Measurements from ENCODE around the gene HS6ST1.

HS6ST1 gene

DNA sequence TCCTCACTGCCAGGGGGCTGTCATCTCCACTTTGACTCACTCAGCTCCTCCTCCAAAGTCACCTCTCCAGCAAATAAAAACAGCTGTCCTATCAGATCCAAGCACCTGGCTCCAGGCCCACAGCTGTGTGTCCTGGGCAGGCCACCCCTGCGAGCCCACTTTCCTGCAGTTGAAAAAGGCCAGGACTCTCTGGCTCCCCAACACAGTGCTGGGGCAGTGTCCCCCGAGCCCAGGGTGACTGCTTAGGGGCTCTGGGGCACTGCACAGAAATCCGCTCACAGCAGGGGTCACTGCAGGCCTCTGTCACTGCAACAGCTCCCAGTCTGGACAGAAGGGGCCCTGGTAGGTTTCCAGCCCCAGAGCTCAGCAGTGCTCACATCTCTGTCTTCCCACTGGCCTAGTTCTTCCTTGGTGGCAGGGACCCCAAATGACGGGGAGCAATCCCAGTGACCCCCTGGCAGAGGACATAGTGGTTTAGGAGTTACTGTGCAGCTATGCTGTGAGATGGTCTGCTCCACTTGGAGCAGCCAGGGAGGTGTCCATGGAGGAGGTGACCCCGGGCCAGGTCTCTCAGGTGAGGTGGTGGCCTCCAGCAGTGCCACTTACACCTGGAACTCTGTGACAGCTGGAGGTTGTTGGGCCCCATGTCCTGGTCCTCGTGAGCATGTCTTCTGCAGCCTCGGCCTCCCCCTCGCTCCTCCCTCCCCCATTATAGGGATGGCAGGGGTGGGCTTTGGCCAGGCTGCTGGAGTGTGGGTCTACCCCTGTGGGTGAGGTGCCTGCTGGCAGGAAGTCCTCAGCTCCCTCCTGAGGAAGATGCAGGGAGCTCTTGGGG, 35.5 kb downstream of the HS6ST1 start:
- no peak overlapping the region for H3K4me3 ChIP-seq (ENCODE audit: low read depth, low read length)
- TF ChIP-seq, protein P1, sequence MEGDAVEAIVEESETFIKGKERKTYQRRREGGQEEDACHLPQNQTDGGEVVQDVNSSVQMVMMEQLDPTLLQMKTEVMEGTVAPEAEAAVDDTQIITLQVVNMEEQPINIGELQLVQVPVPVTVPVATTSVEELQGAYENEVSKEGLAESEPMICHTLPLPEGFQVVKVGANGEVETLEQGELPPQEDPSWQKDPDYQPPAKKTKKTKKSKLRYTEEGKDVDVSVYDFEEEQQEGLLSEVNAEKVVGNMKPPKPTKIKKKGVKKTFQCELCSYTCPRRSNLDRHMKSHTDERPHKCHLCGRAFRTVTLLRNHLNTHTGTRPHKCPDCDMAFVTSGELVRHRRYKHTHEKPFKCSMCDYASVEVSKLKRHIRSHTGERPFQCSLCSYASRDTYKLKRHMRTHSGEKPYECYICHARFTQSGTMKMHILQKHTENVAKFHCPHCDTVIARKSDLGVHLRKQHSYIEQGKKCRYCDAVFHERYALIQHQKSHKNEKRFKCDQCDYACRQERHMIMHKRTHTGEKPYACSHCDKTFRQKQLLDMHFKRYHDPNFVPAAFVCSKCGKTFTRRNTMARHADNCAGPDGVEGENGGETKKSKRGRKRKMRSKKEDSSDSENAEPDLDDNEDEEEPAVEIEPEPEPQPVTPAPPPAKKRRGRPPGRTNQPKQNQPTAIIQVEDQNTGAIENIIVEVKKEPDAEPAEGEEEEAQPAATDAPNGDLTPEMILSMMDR (IDR thresholded peaks at IDR 0.05; ENCODE audit: low read depth, low read length): no peak

- TF ChIP-seq, protein P1 (IDR thresholded peaks at IDR 0.05; ENCODE audit: low read depth, low read length): no peak
- no peak overlapping the region for H3K4me3 ChIP-seq (ENCODE audit: low read depth, low read length)
Measured at GRCh38 chr2:128282246-128282975, 36.3 kb downstream of the HS6ST1 start.

GRCh38 chr2:128281852-128282245, 36.8 kb downstream of the HS6ST1 start:
- TF ChIP-seq, protein P1 (IDR thresholded peaks at IDR 0.05; ENCODE audit: low read depth, low read length): no peak
- H3K4me3 ChIP-seq (ENCODE audit: low read depth, low read length): no peak overlapping the region

- TF ChIP-seq, protein P1 (IDR thresholded peaks at IDR 0.05; ENCODE audit: low read depth, low read length): no peak
- H3K4me3 ChIP-seq (ENCODE audit: low read depth, low read length): no peak overlapping the region
Measured at GRCh38 chr2:128280901-128281321, 37.8 kb downstream of the HS6ST1 start.

DNA sequence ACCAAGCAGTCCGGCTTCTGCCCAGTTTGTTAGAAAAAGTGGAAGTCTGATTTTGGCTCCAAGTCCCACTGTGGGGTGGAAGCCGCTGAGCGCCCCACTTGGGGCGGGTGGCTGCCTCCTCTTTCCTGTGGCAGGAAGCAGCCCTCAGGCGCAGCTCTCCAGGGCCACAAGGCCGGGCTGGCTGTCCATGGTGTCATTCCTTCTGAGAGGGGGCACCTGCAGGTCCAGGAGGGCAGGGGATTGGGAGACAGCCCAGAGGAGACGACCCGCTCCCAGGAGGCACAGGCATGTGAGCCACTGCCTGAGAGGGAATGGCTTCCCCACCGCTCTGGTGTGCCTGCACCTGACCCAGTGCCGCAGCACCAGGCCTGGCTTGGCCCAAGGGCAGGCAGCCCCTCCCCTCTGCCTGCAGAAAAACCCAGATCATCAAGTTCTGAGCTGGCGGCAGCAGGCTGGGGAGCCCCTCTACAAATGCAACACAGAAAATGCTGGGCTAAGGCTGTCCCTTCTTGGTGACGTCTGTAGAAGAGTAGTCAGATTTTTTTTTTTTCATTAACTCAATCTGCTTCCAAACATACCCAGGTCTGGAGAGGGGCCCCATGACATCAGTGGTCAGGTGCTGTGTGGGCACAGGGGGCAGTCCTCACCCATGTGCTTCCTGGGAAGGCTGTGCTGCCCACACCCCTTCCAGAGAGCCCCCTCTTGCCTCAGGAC, 38.4 kb downstream of the HS6ST1 start:
- TF ChIP-seq, protein P1 (IDR thresholded peaks at IDR 0.05; ENCODE audit: low read depth, low read length): no peak

GRCh38 chr2:128279786-128280157, 38.9 kb downstream of the HS6ST1 start:
- H3K4me3 ChIP-seq (ENCODE audit: low read depth, low read length): no peak overlapping the region

More for the DNA sequence above, 38.4 kb downstream of the HS6ST1 start:
- no peak overlapping the region for H3K4me3 ChIP-seq (ENCODE audit: low read depth, low read length)

More at GRCh38 chr2:128279786-128280157, 38.9 kb downstream of the HS6ST1 start:
- TF ChIP-seq, protein P1 (IDR thresholded peaks at IDR 0.05; ENCODE audit: low read depth, low read length): no peak

All from WI38 (cell line).